CD4-positive, alpha-beta T cell treated with Interleukin-1 beta for 1 hour (primary cell): Measurements from ENCODE around the gene POLR1E.
A peak's percentile ranks its signal among the peaks of the same experiment; 100 is the strongest.
"Not testable (repeated sequence)": the region's sequence is repeated elsewhere in the genome, so short reads cannot be mapped to it uniquely, and the experiment has no call there.

Experiments used
- DNase-seq, 2 donors: peaks; one replicate each; pipeline ENCODE4 v3.0.0-alpha.2; 2020 to 2022

POLR1E gene

GRCh38 chr9:37465249-37466036 is 20.3 kb upstream of the POLR1E start, which contains the start of gene ZBTB5:
Gene ZBTB5, minus strand, starts transcription at chr9:37465450. Its CDS starts 22,899 bp downstream, at chr9:37442551.
- DNase-seq, result peak; percentile 99

GRCh38 chr9:37466037-37466709 is 19.6 kb upstream of the POLR1E start:
- peak; percentile 10 to 17 for DNase-seq

GRCh38 chr9:37467530-37467929 is 18.2 kb upstream of the POLR1E start:
- not testable (repeated sequence) for DNase-seq

GRCh38 chr9:37468620-37469019 is 17.1 kb upstream of the POLR1E start:
- no peak for DNase-seq

- no peak for DNase-seq
Observed at GRCh38 chr9:37471942-37472684, 13.6 kb upstream of the POLR1E start.

GRCh38 chr9:37473982-37474381 is 11.8 kb upstream of the POLR1E start:
- DNase-seq, result not testable (repeated sequence)

GRCh38 chr9:37474438-37474837 is 11.3 kb upstream of the POLR1E start:
- no peak for DNase-seq

GRCh38 chr9:37476930-37477329 is 8.8 kb upstream of the POLR1E start:
- no peak for DNase-seq

- not testable (repeated sequence) for DNase-seq
Observed at GRCh38 chr9:37477443-37477842, 8.3 kb upstream of the POLR1E start.

- not testable (repeated sequence) for DNase-seq
Observed at GRCh38 chr9:37477987-37478619, 7.6 kb upstream of the POLR1E start.

GRCh38 chr9:37480759-37481158 is 5.0 kb upstream of the POLR1E start:
- DNase-seq, result no peak

GRCh38 chr9:37486256-37486615 is 488 bp downstream of the POLR1E start:
- DNase-seq, result no peak

- DNase-seq, result no peak
Observed at GRCh38 chr9:37486616-37487548, 1.1 kb downstream of the POLR1E start.

GRCh38 chr9:37491939-37492338 is 6.2 kb downstream of the POLR1E start:
- no peak for DNase-seq

GRCh38 chr9:37495571-37495970 is 9.8 kb downstream of the POLR1E start:
- no peak for DNase-seq

GRCh38 chr9:37496020-37496419 is 10.3 kb downstream of the POLR1E start:
- DNase-seq, result no peak

- DNase-seq, result no peak
Observed at GRCh38 chr9:37497320-37497719, 11.6 kb downstream of the POLR1E start.

- no peak for DNase-seq
Observed at GRCh38 chr9:37498457-37498856, 12.7 kb downstream of the POLR1E start.

GRCh38 chr9:37499297-37499696 is 13.5 kb downstream of the POLR1E start:
- no peak for DNase-seq

- no peak for DNase-seq
Observed at GRCh38 chr9:37501957-37502596, 16.3 kb downstream of the POLR1E start.

GRCh38 chr9:37503736-37504135 is 18.0 kb downstream of the POLR1E start:
- DNase-seq, result peak; percentile 66 to 70
